Calu3 (cell line): ENCODE results near the gene ABCB10. TPM values are rescaled to one million over a fixed set of nuclear protein-coding genes. Genes with fewer than 3 reads are reported as not detected.

Source experiments
- BruUV-seq: library from RNA; stranded (reverse); fragments of 400-500 nt; replicated peaks from 2 replicates; lab custom pipeline; 2021; lab: Mats Ljungman, UMichigan
- CTCF ChIA-PET: fragments of 300-600 bp; sonication (Branson Sonifier 250); formaldehyde crosslinking; loops from one replicate; lab custom pipeline; 2022; ENCODE audit warnings: antibody characterized with exemption; lab: Charles Lee
- DNase-seq: peaks from one replicate; pipeline ENCODE4 v3.0.0; 2022
- H3K27ac Mint-ChIP-seq: one replicate; pipeline ENCODE4 v1.8.0; 2022; ENCODE audit warnings: mixed read lengths; ENCODE audit not compliant: unreplicated experiment
- H3K27me3 Mint-ChIP-seq: one replicate; pipeline ENCODE4 v1.8.0; 2022; ENCODE audit warnings: mixed read lengths; ENCODE audit not compliant: unreplicated experiment
- H3K36me3 Mint-ChIP-seq: one replicate; pipeline ENCODE4 v1.8.0; 2022; ENCODE audit warnings: mild to moderate bottlenecking, moderate library complexity, mixed read lengths; ENCODE audit not compliant: insufficient read depth, unreplicated experiment
- H3K4me1 Mint-ChIP-seq: one replicate; pipeline ENCODE4 v1.8.0; 2022; ENCODE audit warnings: mild to moderate bottlenecking, low read depth, mixed read lengths; ENCODE audit not compliant: unreplicated experiment
- H3K4me3 Mint-ChIP-seq: one replicate; pipeline ENCODE4 v1.8.0; 2022; ENCODE audit warnings: mild to moderate bottlenecking, low read depth, moderate library complexity, mixed read lengths; ENCODE audit not compliant: unreplicated experiment
- H3K9me3 Mint-ChIP-seq: one replicate; pipeline ENCODE4 v1.8.0; 2022; ENCODE audit warnings: low read depth, mixed read lengths; ENCODE audit not compliant: unreplicated experiment
- intact Hi-C: fragments of 100-400 bp; cut with micrococcal nuclease; formaldehyde crosslinking; loops from one replicate; pipeline ENCODE4 v1.10.0; 2022; ENCODE audit not compliant: unreplicated experiment
- total RNA-seq: library from RNA; stranded (reverse); gene quantifications from 2 replicates; pipeline ENCODE4 v1.2.3, GENCODE V29; 2022
- TF ChIP-seq, protein P1 (sequence below): fragments of 200-600 bp; IDR thresholded peaks from one replicate; pipeline ENCODE4 v1.8.0; 2022; ENCODE audit warnings: antibody characterized with exemption; ENCODE audit not compliant: unreplicated experiment

The ABCB10 gene
- total RNA-seq, 1 experiment from 2014 or later: 19.9 TPM

DNA sequence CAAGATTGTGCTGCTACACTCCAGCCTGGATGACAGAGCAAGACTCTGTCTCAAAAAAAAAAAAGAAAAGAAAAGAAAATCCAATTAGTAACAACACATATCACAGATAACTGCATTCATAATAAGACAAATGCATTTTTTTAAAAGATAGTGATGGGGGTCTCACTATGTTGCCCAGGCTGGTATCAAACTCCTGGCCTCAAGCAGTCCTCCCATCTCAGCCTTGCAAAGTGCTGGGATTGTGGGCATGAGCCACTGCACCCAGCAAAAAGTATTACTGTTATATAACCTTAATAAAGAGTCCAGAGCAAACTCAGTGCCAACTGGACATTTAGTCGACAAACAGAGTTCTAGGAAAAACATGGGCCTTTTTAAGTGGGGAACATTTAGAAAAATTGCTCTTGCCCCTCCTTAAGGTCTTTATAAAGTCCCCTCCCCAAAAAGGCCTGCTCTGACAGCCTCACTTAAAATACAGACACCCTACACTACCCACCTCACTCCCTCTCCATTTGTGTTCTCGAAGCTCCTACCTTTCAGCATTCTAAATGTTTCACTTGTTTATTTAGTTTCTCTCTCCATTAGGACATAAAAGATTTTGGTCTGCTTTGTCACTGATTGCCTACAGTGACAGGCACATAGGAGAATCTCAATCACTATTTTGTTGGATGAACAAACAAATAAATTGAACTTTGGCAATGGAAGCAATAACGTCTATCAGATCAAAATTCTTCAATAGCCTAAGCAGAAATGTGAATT, 7.5 kb downstream of the ABCB10 start:
- CTCF ChIA-PET: no interaction called here
- H3K9me3 Mint-ChIP-seq: no peaks in the 10 kb centered on the region
- H3K27me3 Mint-ChIP-seq: no peaks in the 10 kb centered on the region
- no peak overlapping the region for H3K27ac Mint-ChIP-seq
- TF ChIP-seq, protein P1, sequence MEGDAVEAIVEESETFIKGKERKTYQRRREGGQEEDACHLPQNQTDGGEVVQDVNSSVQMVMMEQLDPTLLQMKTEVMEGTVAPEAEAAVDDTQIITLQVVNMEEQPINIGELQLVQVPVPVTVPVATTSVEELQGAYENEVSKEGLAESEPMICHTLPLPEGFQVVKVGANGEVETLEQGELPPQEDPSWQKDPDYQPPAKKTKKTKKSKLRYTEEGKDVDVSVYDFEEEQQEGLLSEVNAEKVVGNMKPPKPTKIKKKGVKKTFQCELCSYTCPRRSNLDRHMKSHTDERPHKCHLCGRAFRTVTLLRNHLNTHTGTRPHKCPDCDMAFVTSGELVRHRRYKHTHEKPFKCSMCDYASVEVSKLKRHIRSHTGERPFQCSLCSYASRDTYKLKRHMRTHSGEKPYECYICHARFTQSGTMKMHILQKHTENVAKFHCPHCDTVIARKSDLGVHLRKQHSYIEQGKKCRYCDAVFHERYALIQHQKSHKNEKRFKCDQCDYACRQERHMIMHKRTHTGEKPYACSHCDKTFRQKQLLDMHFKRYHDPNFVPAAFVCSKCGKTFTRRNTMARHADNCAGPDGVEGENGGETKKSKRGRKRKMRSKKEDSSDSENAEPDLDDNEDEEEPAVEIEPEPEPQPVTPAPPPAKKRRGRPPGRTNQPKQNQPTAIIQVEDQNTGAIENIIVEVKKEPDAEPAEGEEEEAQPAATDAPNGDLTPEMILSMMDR: no peak
- intact Hi-C loops: no loop called here
- H3K4me1 Mint-ChIP-seq: peaks cover under 1% of the 10 kb centered on the region
- BruUV-seq: no TSS peak
- DNase-seq: no peak
- H3K36me3 Mint-ChIP-seq: no peaks in the 10 kb centered on the region
- no peak overlapping the region for H3K4me3 Mint-ChIP-seq

DNA sequence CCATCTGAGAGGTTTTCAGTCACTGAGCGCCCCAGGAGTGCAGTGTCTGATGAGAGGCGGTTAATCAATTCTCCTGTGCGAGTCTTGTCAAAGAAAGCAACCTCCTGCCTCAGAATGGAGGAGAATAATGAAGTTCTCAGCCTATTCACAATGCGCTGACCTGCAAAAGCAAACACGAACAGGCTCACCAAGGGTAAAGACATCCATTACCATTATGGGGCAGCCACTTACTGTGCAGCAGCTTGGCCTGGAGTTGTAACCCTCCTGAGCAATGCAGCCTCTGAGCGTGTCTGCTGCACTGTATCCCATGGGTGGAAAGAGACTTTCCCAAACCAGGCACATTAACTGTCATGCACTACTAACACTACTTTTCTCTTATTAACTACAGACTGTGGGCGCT, 11.0 kb downstream of the ABCB10 start:
- TF ChIP-seq, protein P1: no peak

DNA sequence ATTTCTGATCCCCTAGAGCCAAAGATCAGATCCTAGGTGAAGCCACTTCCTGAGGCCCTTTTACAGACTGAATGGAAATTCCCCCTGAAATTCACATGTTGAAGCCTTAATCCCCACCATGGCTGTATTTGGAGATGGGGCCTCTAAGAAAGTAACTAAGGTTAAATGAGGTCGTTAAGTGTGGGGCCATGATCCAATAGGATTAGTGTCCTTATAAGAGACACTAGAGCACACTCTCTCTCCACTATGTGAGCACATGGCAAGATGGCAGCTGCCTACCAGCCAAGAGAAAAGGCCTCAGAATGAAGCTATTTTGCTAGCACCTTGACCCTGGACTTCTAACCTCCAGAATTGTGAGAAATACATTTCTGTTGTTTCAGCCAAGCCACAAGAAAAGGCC, 13.9 kb downstream of the ABCB10 start:
- H3K27ac Mint-ChIP-seq: no peak overlapping the region

More for the DNA sequence above, 11.0 kb downstream of the ABCB10 start:
- H3K9me3 Mint-ChIP-seq: no peaks in the 10 kb centered on the region
- no peak overlapping the region for H3K27ac Mint-ChIP-seq
- no peak overlapping the region for H3K4me3 Mint-ChIP-seq
- CTCF ChIA-PET: no interaction called here
- intact Hi-C loops: no loop called here
- DNase-seq: no peak
- BruUV-seq: no TSS peak
- no peaks in the 10 kb centered on the region for H3K27me3 Mint-ChIP-seq
- no peaks in the 10 kb centered on the region for H3K36me3 Mint-ChIP-seq
- H3K4me1 Mint-ChIP-seq: no peaks in the 10 kb centered on the region

DNA sequence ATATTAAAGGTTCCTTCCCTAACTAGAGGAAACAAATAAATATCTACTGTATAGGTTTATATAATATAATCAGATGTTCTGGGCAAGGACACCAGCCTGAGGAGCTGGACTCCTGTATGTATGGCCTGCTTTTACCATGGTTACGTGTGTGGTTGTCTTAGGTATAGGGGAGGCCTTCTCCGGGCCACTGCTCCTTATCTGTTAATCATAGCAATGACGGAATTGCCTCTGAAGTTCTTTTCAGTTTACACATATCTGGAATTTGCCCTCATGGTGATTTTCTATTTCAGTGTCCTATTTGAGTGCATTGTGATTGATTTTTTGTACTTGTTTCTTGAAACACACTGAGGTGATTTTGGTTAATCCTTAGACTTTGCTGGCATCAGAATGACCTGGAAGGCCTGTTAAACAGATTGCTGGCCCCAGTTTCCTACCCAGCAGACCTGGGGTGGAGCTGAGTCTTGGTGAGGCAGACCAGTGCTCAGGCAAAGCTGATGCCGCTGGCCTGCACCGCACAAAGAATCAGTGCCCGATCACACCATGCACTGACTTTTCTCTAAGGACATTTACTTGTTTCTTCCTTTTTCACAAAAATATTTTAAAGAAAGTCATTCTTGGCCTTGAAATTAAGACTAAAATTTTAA, 18.5 kb downstream of the ABCB10 start:
- DNase-seq: no peak
- intact Hi-C loops: no loop called here
- no peaks in the 10 kb centered on the region for H3K9me3 Mint-ChIP-seq
- no peak overlapping the region for H3K4me3 Mint-ChIP-seq
- TF ChIP-seq, protein P1: no peak
- CTCF ChIA-PET: no interaction called here
- no TSS peak for BruUV-seq
- H3K4me1 Mint-ChIP-seq: no peaks in the 10 kb centered on the region
- no peak overlapping the region for H3K27ac Mint-ChIP-seq
- peaks cover 20% of the 10 kb centered on the region for H3K36me3 Mint-ChIP-seq
- no peaks in the 10 kb centered on the region for H3K27me3 Mint-ChIP-seq

More for the DNA sequence above, 13.9 kb downstream of the ABCB10 start:
- BruUV-seq: no TSS peak
- CTCF ChIA-PET: no interaction called here
- Mint-ChIP-seq H3K27me3 (no peaks in the 10 kb centered on the region), H3K4me1 (no peaks in the 10 kb centered on the region), H3K9me3 (no peaks in the 10 kb centered on the region), H3K4me3 (no peak overlapping the region), H3K36me3 (peaks cover 14% of the 10 kb centered on the region)
- TF ChIP-seq, protein P1: no peak
- no peak for DNase-seq
- intact Hi-C loops: no loop called here
